ENCODE results near the gene RPL27A.
"Not testable (repeated sequence)": the region's sequence is repeated elsewhere in the genome, so short reads cannot be mapped to it uniquely, and the experiment has no call there.

Gene RPL27A

DNA sequence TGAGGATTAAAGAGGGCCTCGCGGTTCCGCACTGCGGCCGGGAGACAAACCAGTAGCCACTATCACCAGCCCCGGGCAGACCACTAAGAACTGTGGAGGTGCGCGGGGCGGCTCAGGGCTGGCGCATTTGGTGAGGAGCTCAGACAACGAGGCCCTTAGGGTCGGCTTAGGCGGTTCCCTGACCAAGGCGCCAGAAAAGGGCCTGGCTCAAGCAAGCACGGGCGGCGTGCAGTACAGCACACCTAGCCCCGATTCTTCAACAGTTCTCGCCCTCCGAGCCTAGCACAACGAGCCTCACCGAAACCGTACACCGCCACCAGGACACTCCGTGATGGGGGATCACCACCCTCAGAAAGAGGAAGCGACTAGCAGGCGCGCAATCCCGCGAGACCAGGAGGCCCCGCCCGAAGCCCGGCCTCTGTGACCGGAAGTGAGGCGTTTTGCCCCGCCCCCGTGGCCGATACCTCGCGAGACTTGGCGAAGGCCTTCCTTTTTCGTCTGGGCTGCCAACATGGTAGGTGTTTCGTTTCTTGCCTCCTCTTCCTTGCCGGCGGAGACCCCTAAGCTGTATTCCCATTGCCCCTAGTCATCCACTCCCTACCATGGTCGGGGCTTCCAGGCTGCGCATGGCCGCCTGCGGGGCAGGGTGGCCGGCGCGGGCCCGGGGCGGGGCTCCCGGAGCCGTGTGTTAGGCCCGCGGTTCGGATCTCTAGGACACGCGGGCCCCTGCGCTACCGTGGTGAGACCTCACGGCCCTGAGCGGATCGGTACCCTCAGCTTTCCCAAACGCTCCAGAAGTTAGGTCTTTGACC lies at the start of gene RPL27A, which contains the start of gene TRIM66:
RPL27A (plus strand) TSS at position 490 of the 812 bp plus-strand sequence; CDS start at position 512, 22 bp downstream.
TRIM66 (minus strand) TSS at position 363 of the 812 bp plus-strand sequence. CDS start 10,391 bp downstream, outside the sequence.
- DNase-seq, result peak; percentile 42

DNA sequence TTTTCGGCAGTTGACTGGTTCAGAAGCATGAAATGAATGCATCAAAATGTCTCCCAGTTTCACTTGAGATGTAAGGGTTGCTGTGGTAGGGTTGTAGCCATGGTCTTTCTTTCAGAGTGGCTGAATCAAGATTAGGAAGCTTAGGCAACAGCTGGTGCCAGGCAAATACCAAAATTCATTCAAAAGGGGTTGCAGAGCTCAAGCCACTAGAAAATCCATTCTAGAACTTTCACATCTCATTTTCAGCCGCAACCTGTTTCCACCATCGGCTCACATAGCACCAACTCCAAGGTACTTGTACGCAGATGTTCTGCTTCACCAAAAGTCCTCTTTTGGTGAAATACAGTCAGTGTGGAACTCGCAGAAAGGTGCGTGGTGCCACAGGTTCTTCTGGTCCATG lies 48.1 kb upstream of the RPL27A start:
- no peak for DNase-seq

DNA sequence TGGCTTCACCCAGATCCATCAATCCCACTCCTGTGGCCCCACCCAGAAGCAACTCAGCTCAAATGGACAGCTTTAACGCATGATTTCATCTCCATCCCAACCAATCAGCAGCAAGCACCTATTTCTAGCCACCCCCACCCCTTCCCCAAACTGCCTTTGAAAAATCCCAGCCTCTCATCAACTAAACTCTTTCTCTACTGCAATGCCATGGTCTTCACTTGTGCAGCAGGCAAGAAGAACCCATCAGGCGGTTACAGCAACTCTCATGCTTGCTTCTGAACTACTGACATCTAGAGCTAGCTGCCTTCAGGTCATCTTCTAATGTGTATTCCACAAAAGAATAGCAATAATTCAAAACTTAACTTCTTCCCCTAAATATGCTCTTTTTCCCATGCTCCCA lies 46.5 kb upstream of the RPL27A start:
- no peak for DNase-seq

DNA sequence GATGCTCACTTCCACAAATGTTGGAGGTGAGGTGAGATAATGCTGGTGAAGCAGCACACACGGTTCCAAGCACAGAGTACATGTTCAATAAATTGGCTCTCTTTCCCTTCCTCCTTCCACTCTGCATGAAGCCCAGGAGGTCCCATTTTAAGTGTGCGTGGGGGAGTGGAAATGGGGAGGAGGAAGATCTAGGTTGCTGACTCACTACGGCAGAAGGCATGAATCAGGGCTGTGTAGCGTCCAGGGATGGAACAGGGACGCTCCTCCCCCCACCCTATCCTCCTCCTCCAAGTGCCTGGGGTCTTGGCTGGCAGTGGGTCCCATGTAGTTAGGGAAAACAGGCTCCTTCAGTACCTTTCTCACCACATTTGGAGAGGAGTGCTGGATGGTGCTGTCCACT lies 44.3 kb upstream of the RPL27A start:
- DNase-seq, result no peak

DNA sequence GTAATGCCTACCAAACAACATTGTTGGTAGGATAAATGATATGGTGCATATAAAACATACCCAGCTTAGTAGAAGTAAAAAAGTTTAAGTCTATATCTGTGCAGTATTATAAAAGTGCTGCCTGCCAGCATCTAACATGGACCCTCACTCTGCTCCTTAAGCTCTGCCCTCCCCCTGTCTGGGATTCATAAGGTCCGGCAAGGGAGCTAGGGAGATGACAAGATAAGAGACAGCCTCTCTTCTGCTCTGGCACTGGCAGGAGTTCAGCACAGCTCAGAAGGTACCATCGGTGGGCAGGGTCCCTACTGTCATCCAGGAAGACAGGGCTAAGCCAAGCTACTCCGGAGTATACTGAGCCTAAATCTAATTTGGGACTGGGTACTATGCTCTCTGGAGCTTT lies 42.9 kb upstream of the RPL27A start:
- DNase-seq, result no peak

DNA sequence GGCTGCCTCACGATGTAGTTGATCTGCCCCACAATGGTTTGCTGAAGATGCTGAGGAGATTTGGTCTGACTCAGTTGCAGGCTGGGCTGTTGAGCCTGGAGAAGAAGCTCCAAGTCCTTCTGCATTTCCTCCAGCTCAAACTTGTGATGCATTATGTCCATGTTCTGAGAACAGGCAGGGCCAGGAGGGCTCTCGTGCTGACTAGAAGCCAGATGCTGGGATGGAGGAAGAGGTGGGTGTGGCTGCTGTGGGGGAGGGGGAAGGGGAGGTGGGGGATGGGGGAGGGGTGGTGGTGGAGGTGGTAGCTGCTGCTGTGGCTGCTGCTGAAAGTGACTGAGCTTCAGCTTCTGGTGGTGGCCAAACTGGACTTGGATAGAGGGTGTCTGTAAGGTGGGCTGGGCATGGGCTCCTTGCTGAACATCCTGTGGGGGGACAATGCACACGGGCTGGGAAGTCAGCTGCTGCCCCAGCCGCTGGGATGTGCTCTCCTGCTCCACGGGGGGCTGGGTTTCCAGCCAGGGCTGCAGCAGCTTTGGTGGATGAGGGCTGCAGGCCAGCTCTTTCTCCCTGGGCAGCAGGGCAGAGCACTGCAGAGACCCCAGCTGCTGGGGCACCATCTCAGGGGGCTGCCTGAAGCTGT lies 42.2 kb upstream of the RPL27A start:
- DNase-seq, result no peak

DNA sequence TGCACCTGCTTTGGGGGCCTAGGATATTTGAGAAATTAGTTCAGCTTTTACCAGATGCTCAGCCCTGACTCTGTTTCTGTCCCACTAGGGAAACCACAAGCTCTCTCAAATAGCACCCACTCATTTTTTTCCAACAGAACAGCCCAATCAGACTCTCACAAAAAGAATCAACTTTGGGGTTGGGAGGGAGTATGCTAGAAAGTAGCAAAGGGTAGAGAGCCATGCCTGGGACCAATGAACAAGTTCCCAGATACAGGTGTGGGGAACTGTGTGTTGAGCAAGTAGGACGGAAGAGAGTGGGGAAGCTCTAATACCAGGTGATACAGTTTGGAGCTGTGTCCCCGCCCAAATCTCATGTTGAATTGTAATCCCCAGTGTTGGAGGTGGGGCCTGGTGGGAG lies 41.3 kb upstream of the RPL27A start:
- DNase-seq, result no peak

DNA sequence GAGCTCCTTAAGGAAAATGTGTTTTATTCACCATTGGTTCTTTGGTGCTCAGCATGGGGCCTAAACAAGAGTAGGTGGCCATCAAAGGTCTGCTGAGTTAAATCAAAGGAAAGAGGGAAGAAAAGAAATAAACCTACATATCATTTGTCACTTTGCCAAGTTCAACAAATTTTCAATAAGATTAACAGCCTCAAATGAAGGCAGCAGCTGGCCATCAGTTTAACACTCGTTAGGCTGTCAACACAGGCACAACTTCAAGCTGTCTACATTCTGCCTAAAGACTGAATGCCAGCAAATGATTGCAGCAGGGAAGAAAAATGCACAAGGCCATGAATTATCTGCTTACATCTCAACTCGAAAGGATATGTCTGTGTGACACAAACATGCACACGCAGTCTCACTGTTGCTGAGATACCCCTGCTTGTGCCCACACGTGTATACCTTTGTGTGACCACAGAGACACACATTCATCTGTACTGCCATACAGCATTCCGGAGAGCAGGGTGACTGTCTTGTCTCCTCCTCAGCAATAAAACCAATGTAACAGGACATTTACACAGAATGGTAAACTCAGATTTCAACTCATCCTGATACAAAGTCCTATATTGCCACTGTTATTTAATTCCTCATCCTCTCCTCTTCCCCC lies 40.3 kb upstream of the RPL27A start:
- DNase-seq, result no peak

DNA sequence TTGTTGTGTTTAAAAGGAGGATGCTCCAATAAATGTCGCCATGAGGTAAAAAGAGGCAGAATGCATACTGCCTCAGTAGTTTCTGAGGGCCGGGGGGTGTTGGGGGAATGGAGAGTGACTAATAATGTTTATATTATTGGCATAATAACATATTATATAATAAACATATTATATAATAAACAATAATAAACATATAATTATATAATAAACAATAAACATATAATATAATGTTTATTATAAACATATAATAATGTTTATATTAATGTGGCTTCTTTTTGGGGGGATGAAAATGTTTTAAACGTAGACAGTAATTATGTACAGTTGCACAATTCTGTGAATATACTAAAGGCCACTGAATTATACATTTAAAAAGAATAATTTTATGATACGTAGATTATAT lies 35.7 kb upstream of the RPL27A start:
- no peak for DNase-seq

DNA sequence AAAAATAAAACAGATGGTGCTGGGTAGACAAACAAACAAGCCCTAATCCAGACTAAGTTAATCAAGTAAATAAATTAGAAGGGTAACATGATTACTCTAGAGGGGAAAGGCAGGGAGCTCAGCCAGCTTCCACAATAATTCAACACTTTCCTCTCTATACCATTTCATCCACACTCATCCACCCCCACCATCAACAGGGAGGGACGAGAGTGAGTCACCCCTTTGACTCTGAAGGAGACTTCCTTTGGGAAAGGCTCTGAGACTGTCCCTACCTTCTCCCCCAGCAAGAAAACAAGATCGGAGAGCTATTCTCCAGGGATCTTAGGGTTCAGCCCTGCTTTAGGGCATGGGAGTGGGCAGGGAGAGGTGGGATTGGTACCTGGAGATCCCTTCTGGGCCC lies 33.2 kb upstream of the RPL27A start:
- no peak for DNase-seq

DNA sequence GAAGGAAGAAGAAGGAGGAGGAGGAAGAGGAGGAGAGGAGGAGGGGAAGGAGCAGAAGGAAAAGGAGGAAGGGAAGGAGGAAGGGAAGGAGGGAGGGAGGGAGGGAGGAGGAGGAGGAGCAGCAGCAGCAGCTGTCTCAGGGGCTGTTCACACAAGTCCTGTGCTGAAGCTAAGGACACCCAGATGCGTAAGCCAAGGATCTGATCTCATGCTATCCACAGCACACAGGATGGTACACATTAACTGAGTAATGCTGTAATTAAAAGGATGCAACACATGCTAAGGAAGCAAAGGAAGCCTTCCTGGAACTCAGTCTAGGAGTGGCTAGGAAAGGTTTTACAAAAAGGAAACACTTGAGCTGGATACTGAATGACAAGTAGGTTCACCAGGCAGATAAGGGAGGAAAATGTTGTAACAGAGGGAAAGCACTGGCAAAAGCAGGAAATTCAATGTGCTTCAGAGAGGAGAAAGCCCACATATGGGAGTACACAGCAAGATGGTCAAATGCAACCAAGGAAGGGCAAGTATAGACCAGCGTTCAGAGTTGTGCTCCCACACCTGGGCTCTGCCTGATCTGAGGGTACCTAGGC lies 32.1 kb upstream of the RPL27A start:
- DNase-seq, result no peak

DNA sequence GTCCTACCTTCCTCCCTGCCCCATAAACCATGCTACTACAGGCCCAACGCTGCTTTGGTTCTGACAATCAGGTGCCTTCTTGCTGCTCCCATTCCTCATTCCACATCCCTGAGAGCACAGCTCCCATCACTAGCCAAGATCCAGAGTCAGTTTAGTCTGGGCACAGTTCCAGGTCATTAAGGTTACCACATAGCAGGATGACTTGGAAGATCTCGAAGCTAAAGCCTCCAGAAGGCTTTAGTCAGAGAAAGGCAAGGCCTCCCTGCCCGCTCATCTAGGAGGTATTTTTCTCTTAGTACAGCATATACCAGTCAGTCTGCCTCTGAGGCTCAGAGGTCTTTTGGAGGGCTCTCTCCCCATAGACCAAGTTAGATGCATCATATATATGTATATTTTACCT lies 30.5 kb upstream of the RPL27A start:
- no peak for DNase-seq

DNA sequence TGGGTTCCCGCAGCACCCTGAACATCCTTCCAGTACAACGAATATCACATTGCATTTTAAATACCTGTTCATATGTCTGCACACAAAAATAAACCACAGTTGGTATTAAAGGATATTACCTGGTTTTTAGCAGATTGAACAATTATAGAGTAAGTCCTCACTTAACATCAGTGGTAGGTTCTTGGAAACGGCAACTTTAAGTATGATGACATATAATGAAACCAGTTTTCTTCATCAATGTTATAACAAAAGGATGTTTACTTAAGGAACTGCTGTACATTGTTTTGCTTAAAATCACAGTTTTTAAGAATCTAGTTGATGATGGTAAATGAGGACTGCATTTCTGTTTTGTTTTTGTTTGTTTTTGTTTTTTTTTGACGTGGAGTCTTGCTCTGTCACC lies 28.1 kb upstream of the RPL27A start:
- DNase-seq, result no peak

DNA sequence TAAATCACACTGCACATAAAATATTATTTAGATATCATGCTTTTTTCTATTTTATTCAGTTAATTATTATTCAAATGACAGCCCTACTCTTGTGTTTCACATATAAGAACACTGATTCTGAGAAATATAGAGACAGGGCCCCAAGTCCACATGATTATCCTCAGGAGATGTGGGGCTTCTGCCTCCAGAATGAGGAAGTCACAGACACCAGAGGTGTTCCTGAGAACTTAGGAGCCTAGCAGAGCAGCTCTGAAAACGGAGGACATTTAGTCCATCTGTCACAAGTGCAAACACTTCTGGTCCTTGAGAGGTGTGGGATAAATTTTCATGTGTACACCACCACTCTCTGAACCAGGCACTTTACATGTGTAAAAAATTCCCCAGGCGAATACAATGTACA lies 26.3 kb upstream of the RPL27A start:
- DNase-seq, result no peak

DNA sequence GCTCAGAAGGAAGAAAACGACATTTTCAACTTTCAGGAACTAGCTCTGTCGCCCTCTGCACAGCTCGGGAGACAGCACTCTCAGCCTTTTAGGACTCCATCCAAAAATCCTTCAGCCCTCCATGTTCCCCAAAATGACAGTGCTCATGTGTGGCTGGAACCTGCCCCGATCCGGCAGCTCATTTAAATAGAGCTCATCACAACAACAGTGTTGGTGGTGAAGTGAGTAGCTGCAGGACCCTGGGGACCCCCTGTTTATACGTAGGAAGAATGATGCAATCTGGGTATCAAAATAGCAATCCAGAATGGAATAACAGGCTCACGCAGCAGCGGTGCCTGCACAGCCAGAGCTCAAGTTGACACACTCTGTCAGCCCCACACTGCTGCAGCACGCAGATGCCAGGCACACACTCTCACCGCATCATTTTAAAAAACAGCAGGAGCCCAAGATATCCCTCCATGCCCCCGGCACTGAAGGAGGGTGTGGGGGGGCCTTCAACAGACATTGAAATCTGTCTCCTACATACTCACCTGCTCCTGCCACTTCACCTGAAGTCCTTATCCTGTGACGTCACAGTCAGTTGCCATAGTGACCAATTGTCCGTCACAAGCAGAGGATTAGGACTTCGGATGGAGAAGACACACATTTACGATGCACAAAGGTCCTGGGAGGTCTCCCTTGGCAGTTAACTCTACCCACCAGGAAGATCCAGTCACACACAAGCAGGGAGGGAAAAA lies 24.1 kb upstream of the RPL27A start:
- DNase-seq, result no peak

DNA sequence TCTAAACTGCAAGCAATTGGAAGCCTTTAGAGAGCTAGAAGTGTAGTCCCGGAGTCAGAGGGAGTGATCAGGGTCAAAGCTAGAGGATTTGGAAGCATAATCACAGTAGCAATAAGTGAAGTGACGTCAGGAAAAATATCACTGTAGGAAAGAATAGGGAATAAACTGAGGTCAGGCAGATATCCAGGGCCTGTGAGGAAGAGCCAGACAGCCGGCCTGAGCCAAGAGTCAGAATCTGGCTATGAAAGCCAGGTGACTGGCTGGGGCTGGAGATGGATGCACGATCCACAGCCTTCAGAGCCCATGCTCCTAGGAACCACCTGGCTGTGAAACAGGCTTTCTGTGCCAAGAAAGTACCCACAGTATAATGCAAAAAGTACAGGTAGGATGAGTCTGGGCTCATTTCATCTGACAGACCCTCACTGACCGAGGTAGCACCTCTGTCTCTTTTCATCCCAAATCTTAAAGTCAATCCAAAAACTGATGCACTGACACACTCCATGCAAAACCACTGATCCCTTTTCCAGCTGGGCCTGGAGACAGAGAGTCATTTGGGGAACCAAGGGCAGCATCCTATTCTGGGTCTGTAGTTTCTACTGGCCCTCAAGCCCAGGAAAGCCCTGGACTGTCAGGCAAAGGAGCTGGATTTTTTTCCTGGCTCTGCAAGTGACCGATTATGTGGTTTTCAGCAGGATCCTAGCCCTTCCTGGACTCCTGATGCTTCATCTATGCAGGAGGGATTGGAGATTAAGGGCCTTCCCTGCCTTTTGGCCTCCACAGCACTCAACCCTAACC lies 21.4 kb upstream of the RPL27A start:
- no peak for DNase-seq

DNA sequence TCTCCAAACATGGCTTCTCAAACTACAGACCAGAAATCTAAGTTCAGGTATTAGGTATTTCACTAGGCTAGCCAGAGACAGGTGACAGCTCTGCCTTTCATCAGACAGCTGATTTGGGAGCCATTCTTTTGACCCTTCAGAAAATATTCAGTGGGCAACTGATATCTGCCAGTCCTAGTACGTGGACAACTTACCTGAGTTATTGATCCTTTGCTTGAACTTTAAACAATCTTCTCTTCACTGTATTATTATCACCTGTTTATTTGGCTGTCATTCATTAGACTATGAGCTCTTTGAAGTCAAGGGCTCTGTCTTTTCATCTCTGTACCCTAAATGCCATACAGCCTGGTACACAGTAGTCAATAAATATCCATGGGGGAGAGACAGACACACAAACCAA lies 17.4 kb upstream of the RPL27A start:
- no peak for DNase-seq

DNA sequence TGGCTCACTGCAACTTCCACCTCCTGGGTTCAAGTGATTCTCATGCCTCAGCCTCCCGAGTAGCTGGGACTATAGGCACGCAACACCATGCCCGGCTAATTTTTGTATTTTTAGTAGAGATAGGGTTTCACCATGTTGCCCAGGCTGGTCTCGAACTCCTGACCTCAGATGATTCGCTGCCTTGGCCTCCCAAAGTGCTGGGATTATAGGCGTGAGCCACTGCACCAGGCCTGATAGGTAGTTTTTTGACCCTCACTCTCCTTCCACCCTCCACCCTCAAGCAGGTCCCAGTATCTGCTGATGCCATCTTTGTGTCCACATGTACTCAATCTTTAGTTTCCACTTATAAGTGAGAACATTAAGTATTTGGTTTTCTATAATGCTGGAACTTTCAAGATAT lies 12.5 kb upstream of the RPL27A start:
- not testable (repeated sequence) for DNase-seq

DNA sequence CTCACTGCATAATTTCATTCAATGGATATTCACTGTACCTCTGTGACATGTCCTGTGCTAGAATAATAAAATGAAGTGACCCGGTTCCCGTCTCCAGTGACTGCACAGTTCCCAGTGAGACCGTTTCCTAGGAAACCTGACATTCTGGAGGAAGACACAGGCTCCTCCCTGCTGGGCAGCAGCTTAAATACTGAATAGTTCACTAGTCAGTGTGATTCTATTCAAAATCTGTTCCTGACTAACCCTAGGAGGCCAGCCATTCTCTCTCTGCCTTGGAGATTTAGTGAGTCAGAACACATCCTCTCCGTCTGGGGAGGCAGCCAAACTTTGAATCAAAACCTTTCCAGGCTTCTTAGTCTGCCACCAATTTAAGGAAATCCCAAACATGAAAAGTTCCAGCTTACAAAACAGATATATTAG lies 11.4 kb upstream of the RPL27A start:
- no peak for DNase-seq

DNA sequence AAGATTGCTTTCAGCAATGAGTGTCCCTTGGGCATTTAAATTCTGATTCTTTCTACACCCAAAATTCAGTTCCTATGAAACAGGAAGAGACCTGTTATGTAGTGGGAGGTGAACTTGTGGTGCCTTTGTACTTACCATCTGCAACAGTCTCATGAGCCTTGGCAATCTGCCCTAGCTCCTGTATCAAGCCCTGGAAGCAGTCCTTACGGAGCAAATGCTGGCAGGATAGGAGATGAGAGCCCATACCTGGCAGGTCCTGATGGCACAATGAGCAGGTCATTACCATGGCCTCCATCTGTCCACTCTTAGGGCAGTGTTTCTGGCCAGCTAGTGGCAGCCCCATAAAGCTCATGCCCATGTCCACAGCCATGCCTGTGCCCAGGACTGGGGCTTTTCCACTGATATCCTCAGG lies 10.9 kb upstream of the RPL27A start:
- no peak for DNase-seq

DNA sequence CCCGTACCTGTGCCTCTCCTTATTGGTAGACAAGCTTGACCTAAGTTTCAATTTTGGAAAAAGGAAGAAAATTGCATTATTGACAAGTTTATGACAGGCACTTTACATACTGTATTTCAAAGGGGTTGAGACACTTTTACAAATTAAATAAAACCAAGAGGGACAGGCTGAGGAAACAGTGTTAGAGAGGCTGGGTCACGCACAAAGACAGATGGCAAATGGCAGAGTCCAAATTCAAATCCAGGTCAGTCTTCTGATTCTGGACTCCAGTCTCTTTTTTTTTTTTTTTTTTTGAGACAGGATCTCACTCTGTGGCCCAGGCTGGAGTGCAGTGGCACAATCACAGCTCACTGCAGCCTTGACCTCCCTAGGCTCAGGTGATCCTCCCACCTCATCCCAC lies 10.2 kb upstream of the RPL27A start:
- no peak for DNase-seq

DNA sequence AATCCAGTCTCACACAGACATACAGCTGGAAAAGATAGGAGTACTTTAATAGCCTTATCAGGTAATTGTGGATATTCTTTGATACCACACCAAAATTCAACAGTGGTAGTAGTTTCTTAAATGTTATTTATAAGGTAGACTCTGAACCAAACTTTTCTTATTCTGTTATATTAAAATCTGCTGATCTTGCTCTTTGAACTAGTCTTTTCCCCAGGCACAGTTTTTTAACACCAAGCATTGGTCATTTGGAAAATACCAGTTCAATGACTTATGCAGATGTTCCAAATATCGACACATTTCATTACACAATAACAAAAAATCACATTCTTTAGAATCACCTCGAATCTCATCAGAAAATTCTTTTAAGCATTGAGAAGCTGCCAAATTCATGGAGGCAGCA lies 7.7 kb upstream of the RPL27A start:
- DNase-seq, result no peak
